Mucosa of rectum (tissue), 2 donors: ENCODE results near the gene CYBRD1.
A peak's percentile ranks its signal among the peaks of the same experiment; 100 is the strongest.

Experiments
- H3K27ac ChIP-seq, 2 donors: one replicate each; pipeline ENCODE4 v1.7.0; 2013; ENCODE audit warnings: inconsistent platforms in 2 of 2, low read depth in 2 of 2, low read length in 2 of 2
- H3K27me3 ChIP-seq, 2 donors: one replicate each; pipeline ENCODE4 v1.7.0; 2013; ENCODE audit warnings: low read length in 2 of 2; ENCODE audit not compliant: control insufficient read depth in 2 of 2, insufficient read depth in 2 of 2
- H3K36me3 ChIP-seq, 2 donors: one replicate each; pipeline ENCODE4 v1.7.0; 2013; ENCODE audit warnings: low read length in 2 of 2; ENCODE audit not compliant: control insufficient read depth in 2 of 2, insufficient read depth in 2 of 2
- H3K4me1 ChIP-seq, 2 donors: one replicate each; pipeline ENCODE4 v1.7.0; 2013; ENCODE audit warnings: low read length in 2 of 2, mild to moderate bottlenecking in 1 of 2; ENCODE audit not compliant: control insufficient read depth in 2 of 2, insufficient read depth in 2 of 2
- H3K4me3 ChIP-seq, 2 donors: one replicate each; pipeline ENCODE4 v1.7.0; 2013; ENCODE audit warnings: low read length in 2 of 2
- H3K9ac ChIP-seq, 2 donors: one replicate each; pipeline ENCODE4 v1.7.0; 2013; ENCODE audit warnings: low read length in 2 of 2, low read depth in 1 of 2, mild to moderate bottlenecking in 1 of 2
- H3K9me3 ChIP-seq, 2 donors: one replicate each; pipeline ENCODE4 v1.7.0; 2013; ENCODE audit warnings: low read length in 2 of 2; ENCODE audit not compliant: control insufficient read depth in 2 of 2
- donor health status: healthy.
- donor health status: Normal muscosa, but diverticular disease.

The CYBRD1 gene

DNA sequence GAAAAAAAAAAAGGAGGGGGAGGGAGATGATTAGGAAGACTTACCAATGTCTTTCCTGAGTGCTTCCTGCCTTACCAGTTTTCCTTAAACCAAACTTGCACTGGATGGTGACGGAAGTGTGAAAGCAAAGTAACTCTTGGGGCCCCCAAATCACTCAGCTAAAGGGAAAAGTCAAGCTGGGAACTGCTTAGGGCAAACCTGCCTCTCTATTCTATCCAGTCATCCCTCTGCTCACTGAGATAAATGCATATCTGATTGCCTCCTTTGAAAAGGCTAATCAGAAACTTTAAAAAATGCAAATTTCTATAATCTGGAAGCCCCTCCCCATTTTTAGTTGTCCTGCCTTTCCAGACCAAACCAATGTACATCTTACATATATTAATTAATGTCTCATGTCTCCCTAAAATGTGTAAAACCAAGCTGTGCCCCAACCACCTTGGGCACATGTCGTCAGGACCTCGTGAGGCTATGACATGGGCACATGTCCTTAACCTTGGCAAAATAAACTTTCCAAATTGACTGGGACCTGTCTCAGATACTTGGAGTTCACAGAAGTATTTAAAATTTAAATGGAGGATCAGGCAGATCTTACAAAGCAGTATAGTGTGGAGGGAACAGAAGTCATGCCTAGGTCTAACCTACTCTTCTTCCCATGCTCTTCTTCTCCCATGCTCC is 7.2 kb upstream of the CYBRD1 start:
- Histone ChIP-seq H3K9me3 (no peaks in the 10 kb centered on the region), H3K27ac (no peak overlapping the region), H3K4me3 (no peak overlapping the region), H3K27me3 (no peaks in the 10 kb centered on the region), H3K9ac (no peak overlapping the region), H3K36me3 (no peaks in the 10 kb centered on the region), H3K4me1 (no peaks in the 10 kb centered on the region)

DNA sequence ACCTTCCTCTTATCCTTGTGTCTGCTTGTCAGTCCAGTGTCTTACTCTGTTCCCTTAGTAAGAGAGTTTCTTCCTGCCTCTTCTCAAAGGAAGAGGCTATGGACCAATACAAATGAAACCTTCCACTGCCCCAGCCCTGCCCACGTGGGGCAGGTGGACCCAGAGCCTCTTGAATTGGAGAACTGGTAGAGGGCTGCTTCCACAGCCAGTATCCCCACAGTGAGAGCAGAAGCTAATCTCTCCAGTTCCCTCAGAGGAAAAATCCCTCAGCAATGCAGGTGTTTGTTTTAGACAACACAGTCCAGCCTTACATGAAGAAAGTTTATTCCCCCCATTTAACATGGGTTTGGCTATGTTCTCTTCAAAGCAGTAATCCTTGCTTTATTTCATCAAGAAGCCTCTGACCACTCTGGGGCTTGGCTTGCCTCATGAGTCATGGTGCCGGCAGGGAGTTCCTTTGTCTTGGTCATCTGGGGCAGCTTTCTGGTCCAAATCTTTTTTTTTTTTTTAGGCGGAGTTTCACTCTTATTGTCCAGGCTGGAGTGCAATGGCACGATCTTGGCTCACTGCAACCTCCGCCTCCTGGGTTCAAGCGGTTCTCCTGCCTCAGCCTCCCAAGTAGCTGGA is 6.5 kb upstream of the CYBRD1 start:
- Histone ChIP-seq H3K9me3 (no peaks in the 10 kb centered on the region), H3K9ac (no peak overlapping the region), H3K4me3 (no peak overlapping the region), H3K4me1 (no peaks in the 10 kb centered on the region), H3K27me3 (no peaks in the 10 kb centered on the region), H3K36me3 (no peaks in the 10 kb centered on the region), H3K27ac (no peak overlapping the region)

DNA sequence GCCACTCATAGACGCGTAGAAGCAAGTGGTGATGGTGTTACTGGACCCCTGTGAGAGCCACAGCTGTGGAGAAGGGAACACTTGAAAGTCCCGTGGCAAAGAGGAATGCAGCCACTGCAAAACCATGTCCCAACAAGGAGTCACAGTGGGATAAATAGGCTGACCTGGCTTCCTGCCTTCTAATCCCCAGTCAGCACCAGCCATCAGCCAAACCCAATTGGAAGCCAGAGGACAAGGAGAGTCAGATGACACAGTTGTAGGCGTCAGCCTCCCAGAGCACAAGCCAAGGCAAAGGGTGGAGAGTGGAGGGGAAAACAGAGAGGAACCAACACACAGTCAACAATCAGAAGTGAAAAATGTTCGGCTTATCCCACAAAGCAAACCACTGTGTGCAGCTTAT is 5.5 kb upstream of the CYBRD1 start:
- no peak overlapping the region for H3K4me3 ChIP-seq
- H3K9ac ChIP-seq: no peak overlapping the region
- no peak overlapping the region for H3K27ac ChIP-seq

DNA sequence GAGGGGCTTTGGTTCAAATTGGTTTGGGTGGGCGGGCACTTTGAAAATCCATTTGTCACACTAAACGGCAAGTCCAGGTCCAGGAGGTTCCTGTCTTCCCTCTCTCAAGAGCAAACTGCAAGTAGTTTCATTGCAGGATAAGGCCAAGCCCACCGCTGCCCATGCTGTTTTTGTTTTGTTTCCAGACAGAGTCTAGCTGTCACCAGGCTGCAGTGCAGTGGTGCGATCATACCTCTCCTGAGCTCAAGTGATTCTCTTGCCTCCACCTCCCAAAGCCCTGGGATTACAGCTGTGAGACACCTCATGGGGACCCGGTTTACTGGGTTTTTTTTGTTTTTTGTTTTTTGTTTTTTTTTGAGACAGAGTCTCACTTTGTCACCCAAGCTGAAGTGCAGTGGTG is 1.8 kb upstream of the CYBRD1 start:
- Histone ChIP-seq H3K27ac (no peak overlapping the region), H3K27me3 (no peaks in the 10 kb centered on the region), H3K9me3 (no peaks in the 10 kb centered on the region), H3K4me1 (peaks cover 0 to 14% of the 10 kb centered on the region in 2 donors), H3K9ac (no peak overlapping the region), H3K4me3 (no peak overlapping the region), H3K36me3 (no peaks in the 10 kb centered on the region)

More for the DNA sequence above, 5.5 kb upstream of the CYBRD1 start:
- H3K9me3 ChIP-seq: no peaks in the 10 kb centered on the region
- no peaks in the 10 kb centered on the region for H3K27me3 ChIP-seq
- H3K4me1 ChIP-seq: peaks cover 0 to under 1% of the 10 kb centered on the region in 2 donors
- no peaks in the 10 kb centered on the region for H3K36me3 ChIP-seq

DNA sequence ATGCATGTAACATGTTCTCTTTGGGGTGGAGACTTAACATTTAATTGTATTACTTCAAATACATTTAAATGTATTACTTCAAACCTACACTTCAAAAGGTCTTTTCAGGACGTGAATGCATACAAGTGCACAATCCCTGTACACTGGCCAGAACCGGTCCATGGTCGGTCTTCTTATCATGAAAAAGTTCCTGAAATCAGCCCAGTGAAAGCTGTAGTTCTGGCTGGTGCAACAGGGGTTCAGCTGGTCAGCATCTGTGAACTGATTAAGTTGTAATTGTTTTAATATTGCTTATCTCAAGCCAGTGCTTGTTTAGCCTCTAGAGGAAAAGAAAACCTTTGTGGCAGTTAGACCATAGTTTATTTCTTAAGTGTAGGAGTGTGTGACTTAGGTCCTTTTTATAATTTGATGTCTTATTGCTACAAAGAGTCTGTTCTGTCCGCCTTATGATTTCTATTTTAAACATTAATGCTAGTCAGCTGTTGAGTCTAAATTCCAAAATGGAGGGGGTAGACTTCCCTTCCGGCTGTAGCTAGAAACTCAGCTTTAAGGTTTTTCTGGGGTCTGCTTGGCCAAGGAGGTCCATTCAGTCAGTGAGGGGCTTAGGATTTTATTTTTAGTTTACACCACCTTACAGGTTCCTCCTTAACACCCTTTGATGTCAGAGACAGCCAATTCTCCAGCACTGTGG is 768 bp upstream of the CYBRD1 start:
- no peaks in the 10 kb centered on the region for H3K9me3 ChIP-seq
- H3K27ac ChIP-seq: peak overlapping the region; percentile 44 to 82
- peak overlapping the region; percentile 81 to 90 for H3K4me3 ChIP-seq
- no peaks in the 10 kb centered on the region for H3K27me3 ChIP-seq
- H3K4me1 ChIP-seq: peaks cover 0 to 14% of the 10 kb centered on the region in 2 donors
- peak overlapping the region in 1 of 2 donors; percentile 81 for H3K9ac ChIP-seq
- no peaks in the 10 kb centered on the region for H3K36me3 ChIP-seq

DNA sequence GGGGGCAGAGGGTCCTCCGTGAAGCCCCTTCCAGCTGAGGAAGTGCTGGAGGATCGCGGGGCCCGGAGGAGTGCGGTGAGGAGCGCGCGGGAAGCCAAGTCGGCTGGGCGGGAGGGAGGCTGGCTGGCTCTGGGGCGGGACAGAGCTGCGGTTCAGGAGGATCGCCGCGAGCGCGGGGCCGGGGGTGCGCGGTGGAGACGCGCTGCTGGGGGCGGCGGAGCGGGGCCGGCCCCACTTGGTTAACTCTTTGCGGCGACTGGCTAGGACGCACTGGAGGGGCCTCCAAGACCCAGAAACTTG is 464 bp downstream of the CYBRD1 start:
- Histone ChIP-seq H3K9me3 (no peaks in the 10 kb centered on the region), H3K36me3 (no peaks in the 10 kb centered on the region), H3K9ac (peak overlapping the region; percentile 63 to 81), H3K27me3 (no peaks in the 10 kb centered on the region), H3K4me1 (peaks cover 0 to 14% of the 10 kb centered on the region in 2 donors), H3K4me3 (peak overlapping the region; percentile 81 to 90), H3K27ac (peak overlapping the region; percentile 78 to 82)

DNA sequence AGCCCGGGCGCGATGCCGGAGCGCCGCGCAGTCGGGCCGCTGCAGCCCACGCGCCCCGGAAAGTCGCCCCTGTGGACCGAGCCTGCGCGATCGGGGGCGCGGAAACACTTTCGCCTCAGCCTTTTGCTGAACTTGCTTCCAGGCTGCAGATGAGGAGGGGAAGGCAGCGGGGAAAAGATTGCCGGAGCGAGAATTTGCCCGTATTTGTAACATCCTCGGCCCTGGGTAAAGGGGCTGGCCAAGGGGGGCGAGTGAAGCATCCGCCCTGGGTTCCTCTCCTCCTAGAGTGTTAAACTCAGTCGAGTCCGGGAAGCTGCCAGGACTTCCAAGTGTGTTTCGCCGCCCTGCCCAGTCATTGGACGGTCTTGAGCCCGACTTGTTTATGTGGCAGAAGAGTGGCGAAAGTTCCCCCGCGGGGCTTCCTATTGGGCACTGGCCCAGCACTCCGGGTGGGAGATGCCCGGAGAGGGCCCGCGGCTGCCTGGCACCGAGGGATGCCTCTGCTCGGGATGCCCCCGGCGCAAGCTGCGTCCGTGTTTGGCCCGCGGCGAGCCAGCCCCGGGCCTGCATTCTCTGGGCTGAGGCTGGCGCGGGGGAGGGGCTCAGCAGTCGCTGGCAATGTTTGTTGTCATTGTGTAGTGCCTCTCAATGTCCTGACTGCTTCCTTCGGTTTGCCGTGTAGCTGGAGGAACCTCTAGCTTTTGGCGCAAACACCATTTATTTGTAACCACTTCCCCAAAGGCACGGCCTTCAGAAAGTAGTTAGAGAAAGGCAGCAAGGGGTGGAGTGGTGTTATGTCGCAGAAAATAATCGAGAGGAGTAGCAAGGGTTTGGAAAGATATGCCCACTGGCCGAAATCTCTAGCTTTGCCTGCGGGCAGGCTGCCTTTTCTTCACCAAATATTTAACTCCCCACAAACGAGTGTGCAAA is 1.1 kb downstream of the CYBRD1 start:
- Histone ChIP-seq H3K27me3 (no peaks in the 10 kb centered on the region), H3K9ac (peak overlapping the region; percentile 63 to 81)

DNA sequence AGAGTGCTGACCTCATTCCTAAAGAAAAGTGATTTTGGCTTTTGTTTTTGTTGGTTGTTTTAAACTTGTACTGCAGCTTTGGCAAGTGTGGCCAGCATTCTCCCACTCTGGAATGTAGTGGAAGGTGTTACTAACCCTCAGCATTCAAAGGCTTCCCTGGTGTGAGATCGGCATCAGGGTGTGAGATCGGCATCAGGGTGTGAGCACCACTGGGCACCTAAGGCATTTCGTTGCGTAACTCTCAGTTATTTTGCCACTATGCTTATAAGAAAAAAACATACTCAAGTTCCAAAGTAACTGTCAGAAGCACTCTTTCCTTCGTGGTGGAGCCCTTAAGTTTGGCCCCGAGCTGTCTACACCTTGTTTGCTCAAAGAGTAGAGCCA is 1.7 kb downstream of the CYBRD1 start:
- peaks cover 0 to 14% of the 10 kb centered on the region in 2 donors for H3K4me1 ChIP-seq

More for the DNA sequence above, 1.1 kb downstream of the CYBRD1 start:
- H3K4me3 ChIP-seq: peak overlapping the region; percentile 81 to 90
- H3K27ac ChIP-seq: peak overlapping the region; percentile 78 to 82
- H3K36me3 ChIP-seq: no peaks in the 10 kb centered on the region
- H3K4me1 ChIP-seq: peaks cover 0 to 14% of the 10 kb centered on the region in 2 donors
- H3K9me3 ChIP-seq: no peaks in the 10 kb centered on the region

DNA sequence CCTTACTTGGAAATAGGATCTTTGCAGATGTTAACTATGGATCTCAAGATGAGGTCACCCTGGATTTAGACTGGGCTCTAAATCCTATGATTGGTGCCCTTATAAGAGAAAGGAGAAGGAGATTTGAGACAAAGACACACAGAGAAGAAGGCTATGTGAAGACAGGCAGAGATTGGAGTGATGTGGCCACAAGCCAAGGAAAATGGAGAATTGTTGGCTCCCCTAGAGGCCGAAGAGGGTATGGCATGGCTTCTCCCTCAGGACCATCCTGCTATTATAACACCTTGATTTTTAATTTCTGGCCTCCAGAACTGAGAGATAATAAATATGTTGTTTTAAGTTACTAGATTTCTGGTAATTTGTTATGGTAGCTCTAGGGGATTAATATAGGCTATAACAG is 7.6 kb downstream of the CYBRD1 start:
- no peak overlapping the region for H3K27ac ChIP-seq

More for the DNA sequence above, 1.7 kb downstream of the CYBRD1 start:
- H3K27ac ChIP-seq: peak overlapping the region; percentile 78 to 82
- H3K9ac ChIP-seq: peak overlapping the region; percentile 63 to 81
- no peaks in the 10 kb centered on the region for H3K27me3 ChIP-seq
- H3K9me3 ChIP-seq: no peaks in the 10 kb centered on the region
- H3K4me3 ChIP-seq: peak overlapping the region; percentile 81 to 90
- H3K36me3 ChIP-seq: no peaks in the 10 kb centered on the region

More for the DNA sequence above, 7.6 kb downstream of the CYBRD1 start:
- Histone ChIP-seq H3K4me3 (no peak overlapping the region), H3K27me3 (no peaks in the 10 kb centered on the region), H3K9ac (no peak overlapping the region), H3K4me1 (no peaks in the 10 kb centered on the region), H3K9me3 (no peaks in the 10 kb centered on the region), H3K36me3 (no peaks in the 10 kb centered on the region)
